Neural progenitor cell (in vitro differentiated cells): ENCODE data around the gene PRODH. TPM values are rescaled to one million over a fixed set of nuclear protein-coding genes. Genes with fewer than 3 reads are reported as not detected.
"Not testable (repeated sequence)": the region's sequence is repeated elsewhere in the genome, so short reads cannot be mapped to it uniquely, and the experiment has no call there.

Experiments
- DNase-seq: peaks from one replicate; pipeline ENCODE4 v3.0.0-alpha.2; 2016; ENCODE audit warnings: low spot score
- H2AFZ ChIP-seq: fragments of 200-600 bp; sonication (generic); replicated peaks from 2 replicates; pipeline ENCODE4 v1.6.1; 2016; ENCODE audit warnings: antibody characterized with exemption
- H3F3A ChIP-seq: fragments of 200-600 bp; sonication (generic); 2 replicates; pipeline ENCODE4 v1.6.1; 2016; ENCODE audit warnings: antibody characterized with exemption, low read depth
- H3K27ac ChIP-seq: fragments of 200-600 bp; sonication (generic); 2 replicates; pipeline ENCODE4 v1.5.1; 2016; ENCODE audit warnings: mild to moderate bottlenecking
- H3K27me3 ChIP-seq: fragments of 200-600 bp; sonication (generic); 2 replicates; pipeline ENCODE4 v1.6.1; 2016; ENCODE audit warnings: mild to moderate bottlenecking, moderate library complexity
- H3K36me3 ChIP-seq: fragments of 200-600 bp; sonication (generic); 2 replicates; pipeline ENCODE4 v1.5.1; 2016
- H3K4me1 ChIP-seq: fragments of 200-600 bp; sonication (generic); 2 replicates; pipeline ENCODE4 v1.6.1; 2016; ENCODE audit warnings: mixed run types
- H3K4me2 ChIP-seq: fragments of 200-600 bp; sonication (generic); 2 replicates; pipeline ENCODE4 v1.6.1; 2016
- H3K4me3 ChIP-seq: fragments of 200-600 bp; sonication (generic); 2 replicates; pipeline ENCODE4 v1.5.1; 2016
- H3K79me2 ChIP-seq: fragments of 200-600 bp; sonication (generic); 2 replicates; pipeline ENCODE4 v1.6.1; 2016; ENCODE audit warnings: low read depth
- H3K9ac ChIP-seq: fragments of 200-600 bp; sonication (generic); 2 replicates; pipeline ENCODE4 v1.6.1; 2016
- H3K9me3 ChIP-seq: fragments of 200-600 bp; sonication (generic); 2 replicates; pipeline ENCODE4 v1.5.1; 2016; ENCODE audit warnings: low read depth
- H4K20me1 ChIP-seq: fragments of 200-600 bp; sonication (generic); 2 replicates; pipeline ENCODE4 v1.6.1; 2016; ENCODE audit warnings: low read depth
- H3K27ac Mint-ChIP-seq: 3 replicates; pipeline ENCODE4 v1.8.0; 2021; ENCODE audit warnings: mixed read lengths
- H3K27me3 Mint-ChIP-seq: 2 replicates; pipeline ENCODE4 v1.8.0; 2022; ENCODE audit warnings: low read depth, mild to moderate bottlenecking, inconsistent platforms, moderate library complexity, mixed read lengths; ENCODE audit not compliant: insufficient read depth
- H3K36me3 Mint-ChIP-seq: 3 replicates; pipeline ENCODE4 v1.8.0; 2021; ENCODE audit warnings: mixed read lengths
- H3K4me1 Mint-ChIP-seq: 3 replicates; pipeline ENCODE4 v1.8.0; 2021; ENCODE audit warnings: mixed read lengths
- H3K4me3 Mint-ChIP-seq: 3 replicates; pipeline ENCODE4 v1.8.0; 2021; ENCODE audit warnings: mild to moderate bottlenecking, moderate library complexity, mixed read lengths
- H3K9me3 Mint-ChIP-seq: 3 replicates; pipeline ENCODE4 v1.8.0; 2020; ENCODE audit warnings: mixed read lengths
- CTCF ChIP-seq: fragments of 200-600 bp; sonication (generic); IDR thresholded peaks from 2 replicates; pipeline ENCODE4 v1.5.1; 2017; ENCODE audit warnings: antibody characterized with exemption, mild to moderate bottlenecking
- EZH2 ChIP-seq: fragments of 200-600 bp; sonication (generic); IDR thresholded peaks from 2 replicates; pipeline ENCODE4 v1.6.1; 2017; ENCODE audit warnings: antibody characterized with exemption, mild to moderate bottlenecking, moderate library complexity
- EZH2phosphoT487 ChIP-seq: fragments of 200-600 bp; sonication (generic); IDR thresholded peaks from 2 replicates; pipeline ENCODE4 v1.6.1; 2017; ENCODE audit warnings: antibody characterized with exemption
- total RNA-seq: library from RNA; depleted of rRNA; stranded (reverse); fragments of >200 nt; gene quantifications from 2 replicates; pipeline ENCODE4 v1.2.3, GENCODE V29; 2015; ENCODE audit warnings: low replicate concordance

PRODH gene
- total RNA-seq, 1 donor from 2014 or later: 9.3 TPM

- H3K4me2 ChIP-seq, H3K79me2 ChIP-seq, H2AFZ ChIP-seq, H3K36me3 Mint-ChIP-seq, H3F3A ChIP-seq, H3K4me1 Mint-ChIP-seq, H3K4me1 ChIP-seq, H3K36me3 ChIP-seq, H3K9ac ChIP-seq, H3K27me3 ChIP-seq, H3K27me3 Mint-ChIP-seq, H4K20me1 ChIP-seq, H3K27ac Mint-ChIP-seq, H3K9me3 ChIP-seq, H3K9me3 Mint-ChIP-seq, H3K4me3 ChIP-seq, H3K4me3 Mint-ChIP-seq, H3K27ac ChIP-seq, DNase-seq: not testable (repeated sequence)
Observed at GRCh38 chr22:18914558-18914957, 21.5 kb downstream of the PRODH start.

- H3K36me3 ChIP-seq: not testable (repeated sequence)
Observed at GRCh38 chr22:18912264-18912946, 23.7 kb downstream of the PRODH start.

DNA sequence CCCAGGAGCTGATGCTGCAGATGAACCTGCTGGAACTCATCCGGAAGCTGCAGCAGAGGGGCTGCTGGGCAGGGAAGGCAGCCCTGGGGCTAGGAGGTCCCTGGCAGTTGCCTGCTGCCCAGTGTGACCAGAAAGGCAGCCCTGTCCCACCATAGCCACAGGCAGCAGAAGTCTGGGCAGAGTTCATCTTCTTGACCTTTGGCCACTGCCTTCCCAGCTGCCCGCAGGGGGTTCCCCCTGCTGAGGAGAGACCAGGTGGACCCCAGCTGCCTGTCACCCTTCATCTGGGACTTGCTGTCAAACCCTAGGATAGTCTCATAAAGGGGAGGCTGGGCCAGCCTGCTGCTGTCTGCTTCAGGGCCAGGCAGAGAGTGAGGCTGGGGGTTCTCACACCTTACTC lies 24.6 kb downstream of the PRODH start:
- H3K4me3 Mint-ChIP-seq, H4K20me1 ChIP-seq, H3K4me3 ChIP-seq, H3K36me3 Mint-ChIP-seq, H3K27ac ChIP-seq, H3K27me3 ChIP-seq, DNase-seq, H3K36me3 ChIP-seq, H3K4me1 Mint-ChIP-seq, H3K9me3 ChIP-seq, H3F3A ChIP-seq, H3K4me2 ChIP-seq, H3K27ac Mint-ChIP-seq, H2AFZ ChIP-seq, H3K27me3 Mint-ChIP-seq, H3K9me3 Mint-ChIP-seq, H3K79me2 ChIP-seq, H3K9ac ChIP-seq, H3K4me1 ChIP-seq: not testable (repeated sequence)

More at GRCh38 chr22:18912264-18912946, 23.7 kb downstream of the PRODH start:
- not testable (repeated sequence) for H3K27ac Mint-ChIP-seq, H3F3A ChIP-seq, DNase-seq, H4K20me1 ChIP-seq, H3K36me3 Mint-ChIP-seq, H3K79me2 ChIP-seq, H3K9me3 Mint-ChIP-seq, H2AFZ ChIP-seq, H3K4me2 ChIP-seq, H3K4me1 ChIP-seq, H3K9ac ChIP-seq, H3K9me3 ChIP-seq, H3K27me3 Mint-ChIP-seq, H3K27ac ChIP-seq, H3K4me3 ChIP-seq, H3K27me3 ChIP-seq, H3K4me3 Mint-ChIP-seq, H3K4me1 Mint-ChIP-seq

DNA sequence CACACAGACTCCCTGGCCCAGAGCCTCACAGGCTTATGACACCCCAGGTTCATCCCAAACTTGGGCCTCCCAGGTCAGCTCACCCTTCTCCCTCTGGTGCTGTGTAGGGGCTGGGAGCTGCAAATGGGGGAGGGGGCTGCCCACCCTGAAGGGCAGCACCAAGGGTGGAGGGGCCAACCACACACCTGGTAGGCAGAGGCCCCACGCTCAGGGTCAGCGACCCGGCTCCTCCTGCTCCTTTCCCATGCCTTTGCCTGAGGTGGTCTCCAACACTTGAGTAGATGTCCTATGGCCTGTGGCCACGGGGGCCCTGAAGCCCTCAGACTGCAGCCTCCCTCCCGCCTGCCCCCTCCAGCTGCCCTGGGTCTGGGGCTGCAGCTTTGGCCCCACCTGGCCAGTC lies 26.5 kb downstream of the PRODH start:
- no peak for DNase-seq
- H3K9me3 Mint-ChIP-seq: no peaks in the 10 kb centered on the region
- no peak overlapping the region for H3K9ac ChIP-seq
- H3K27ac Mint-ChIP-seq: no peak overlapping the region
- no peak overlapping the region for H3K4me3 ChIP-seq
- no peak overlapping the region for H2AFZ ChIP-seq
- TF ChIP-seq EZH2phosphoT487 (no peak), EZH2 (no peak), CTCF (no peak)
- no peak overlapping the region for H3K4me2 ChIP-seq
- no peaks in the 10 kb centered on the region for H3K36me3 Mint-ChIP-seq
- no peak overlapping the region for H3K27ac ChIP-seq
- H3K79me2 ChIP-seq: no peaks in the 10 kb centered on the region
- no peaks in the 10 kb centered on the region for H3K9me3 ChIP-seq
- H4K20me1 ChIP-seq: no peaks in the 10 kb centered on the region
- peaks cover 4% of the 10 kb centered on the region for H3K27me3 ChIP-seq
- no peak overlapping the region for H3K4me3 Mint-ChIP-seq
- no peaks in the 10 kb centered on the region for H3K27me3 Mint-ChIP-seq
- H3K4me1 ChIP-seq: no peaks in the 10 kb centered on the region
- no peaks in the 10 kb centered on the region for H3K36me3 ChIP-seq
- no peaks in the 10 kb centered on the region for H3K4me1 Mint-ChIP-seq
- no peaks in the 10 kb centered on the region for H3F3A ChIP-seq

DNA sequence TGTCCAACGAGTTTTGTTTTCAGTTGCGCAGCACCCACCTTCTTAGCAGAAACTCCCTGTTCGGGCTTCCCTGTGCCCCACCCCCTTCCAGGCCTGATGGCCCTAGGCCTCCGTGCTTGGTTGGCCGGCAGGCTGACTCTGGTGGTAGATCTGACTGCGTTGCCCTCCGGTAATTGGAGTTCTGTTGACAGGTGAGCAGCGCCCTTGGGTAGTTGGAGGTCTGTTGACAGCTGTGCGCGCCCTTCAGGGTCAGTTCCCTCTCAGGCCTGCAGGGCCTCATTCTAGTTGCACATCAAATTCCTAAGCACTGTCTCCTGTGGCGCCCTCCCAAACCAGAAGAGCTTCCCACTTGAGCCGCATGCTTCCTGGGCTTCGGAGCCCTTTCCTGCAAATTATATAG lies 29.2 kb downstream of the PRODH start:
- Histone ChIP-seq H4K20me1 (no peaks in the 10 kb centered on the region), H3K9ac (no peak overlapping the region), H3K79me2 (no peaks in the 10 kb centered on the region), H3K4me2 (no peak overlapping the region), H3K27ac (no peak overlapping the region), H3K36me3 (no peaks in the 10 kb centered on the region), H3F3A (no peaks in the 10 kb centered on the region), H3K9me3 (no peaks in the 10 kb centered on the region), H3K4me3 (no peak overlapping the region), H3K4me1 (no peaks in the 10 kb centered on the region), H2AFZ (no peak overlapping the region), H3K27me3 (peaks cover 4% of the 10 kb centered on the region)
- peak; percentile 8 for TF ChIP-seq CTCF
- TF ChIP-seq EZH2: no peak
- H3K27me3 Mint-ChIP-seq: no peaks in the 10 kb centered on the region
- H3K9me3 Mint-ChIP-seq: no peaks in the 10 kb centered on the region
- H3K27ac Mint-ChIP-seq: no peak overlapping the region
- no peaks in the 10 kb centered on the region for H3K4me1 Mint-ChIP-seq
- H3K4me3 Mint-ChIP-seq: no peak overlapping the region
- H3K36me3 Mint-ChIP-seq: no peaks in the 10 kb centered on the region
- DNase-seq: no peak

- H3K27ac ChIP-seq, H3K79me2 ChIP-seq, H2AFZ ChIP-seq, H3K4me1 ChIP-seq, H3K9ac ChIP-seq, H3K27ac Mint-ChIP-seq, H3K4me1 Mint-ChIP-seq, H3K36me3 ChIP-seq, H3K27me3 Mint-ChIP-seq, H3K9me3 Mint-ChIP-seq, H4K20me1 ChIP-seq, H3K4me2 ChIP-seq, H3K9me3 ChIP-seq, H3K36me3 Mint-ChIP-seq, H3K4me3 Mint-ChIP-seq, H3K27me3 ChIP-seq, H3K4me3 ChIP-seq, H3F3A ChIP-seq, DNase-seq: not testable (repeated sequence)
Observed at GRCh38 chr22:18906410-18906745, 29.7 kb downstream of the PRODH start.
